ENCODE data around the gene PREX1. TPM values are rescaled to one million over a fixed set of nuclear protein-coding genes. Genes with fewer than 3 reads are reported as not detected.

PREX1 gene
- total RNA-seq, 1 donor from 2014 or later, result 20.4 TPM

DNA sequence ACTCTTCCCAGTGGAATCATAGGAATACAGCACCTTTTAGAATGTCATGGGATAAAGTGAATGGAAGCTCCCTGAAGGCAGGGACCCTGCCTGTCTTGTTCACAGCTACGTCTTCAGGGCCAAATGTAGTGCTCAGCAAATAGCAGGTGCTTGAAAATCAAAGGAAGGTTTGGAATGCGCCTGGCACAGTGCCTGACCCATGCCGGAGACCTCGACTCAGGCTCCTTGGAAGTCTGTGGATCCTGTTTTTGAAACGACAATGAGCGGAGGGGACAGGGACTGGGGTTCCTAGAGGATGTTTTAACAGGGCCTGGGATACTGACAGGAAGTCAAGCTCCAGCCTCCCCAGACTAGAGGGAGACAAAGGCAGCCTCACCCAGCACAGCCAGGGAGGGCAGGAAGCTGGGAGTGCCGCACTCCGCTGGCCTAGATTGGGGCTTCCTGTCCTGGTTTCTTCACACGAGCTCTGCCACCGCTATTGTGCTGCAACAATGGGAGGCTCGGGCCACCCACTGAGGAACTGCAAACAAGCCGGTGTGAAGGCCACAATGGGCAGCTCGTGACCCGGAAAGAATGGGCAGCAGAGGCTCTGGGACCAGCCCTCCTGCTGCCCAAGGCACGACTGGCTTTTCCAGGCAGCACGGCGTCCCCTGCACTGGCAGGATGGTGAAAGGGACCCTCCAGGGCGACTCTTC, 76.7 kb downstream of the PREX1 start:
- peaks cover 0 to 4% (median 2%) of the 10 kb centered on the region in 3 donors for H3K9me3 ChIP-seq (ENCODE audit: control insufficient read depth in 3 of 3, low read length in 3 of 3)
- H3K9ac ChIP-seq (ENCODE audit: low read depth in 1 of 3, low read length in 3 of 3), result no peak overlapping the region
- peaks cover 0 to 17% (median 13%) of the 10 kb centered on the region in 3 donors for H3K4me1 ChIP-seq (ENCODE audit: control insufficient read depth in 3 of 3, insufficient read depth in 3 of 3, low read length in 3 of 3)
- no peak overlapping the region for H3K4me3 ChIP-seq (ENCODE audit: low read length in 3 of 3)
- no peaks in the 10 kb centered on the region for H3K27me3 ChIP-seq (ENCODE audit: control insufficient read depth in 3 of 3, insufficient read depth in 3 of 3, low read length in 3 of 3)
- H3K36me3 ChIP-seq (ENCODE audit: control insufficient read depth in 3 of 3, insufficient read depth in 3 of 3, low read length in 3 of 3), result peaks cover 0 to 2% (median 0%) of the 10 kb centered on the region in 3 donors
- H3K27ac ChIP-seq (ENCODE audit: low read depth, low read length), result no peak overlapping the region

GRCh38 chr20:48750376-48750775, 77.4 kb downstream of the PREX1 start:
- Histone ChIP-seq H3K9me3 (ENCODE audit: control insufficient read depth in 3 of 3, low read length in 3 of 3) (peaks cover 0 to 2% (median under 1%) of the 10 kb centered on the region in 3 donors), H3K27me3 (ENCODE audit: control insufficient read depth in 3 of 3, insufficient read depth in 3 of 3, low read length in 3 of 3) (no peaks in the 10 kb centered on the region), H3K36me3 (ENCODE audit: control insufficient read depth in 3 of 3, insufficient read depth in 3 of 3, low read length in 3 of 3) (peaks cover 0 to 1% (median 0%) of the 10 kb centered on the region in 3 donors), H3K9ac (ENCODE audit: low read depth in 1 of 3, low read length in 3 of 3) (no peak overlapping the region), H3K27ac (ENCODE audit: low read depth, low read length) (no peak overlapping the region), H3K4me3 (ENCODE audit: low read length in 3 of 3) (no peak overlapping the region), H3K4me1 (ENCODE audit: control insufficient read depth in 3 of 3, insufficient read depth in 3 of 3, low read length in 3 of 3) (peaks cover 0 to 17% (median 13%) of the 10 kb centered on the region in 3 donors)

- peaks cover 0 to 17% (median 13%) of the 10 kb centered on the region in 3 donors for H3K4me1 ChIP-seq (ENCODE audit: control insufficient read depth in 3 of 3, insufficient read depth in 3 of 3, low read length in 3 of 3)
- H3K36me3 ChIP-seq (ENCODE audit: control insufficient read depth in 3 of 3, insufficient read depth in 3 of 3, low read length in 3 of 3), result peaks cover 0 to 2% (median 0%) of the 10 kb centered on the region in 3 donors
- no peaks in the 10 kb centered on the region for H3K9me3 ChIP-seq (ENCODE audit: control insufficient read depth in 3 of 3, low read length in 3 of 3)
- H3K4me3 ChIP-seq (ENCODE audit: low read length in 3 of 3), result no peak overlapping the region
- H3K27me3 ChIP-seq (ENCODE audit: control insufficient read depth in 3 of 3, insufficient read depth in 3 of 3, low read length in 3 of 3), result no peaks in the 10 kb centered on the region
- H3K27ac ChIP-seq (ENCODE audit: low read depth, low read length), result no peak overlapping the region
- H3K9ac ChIP-seq (ENCODE audit: low read depth in 1 of 3, low read length in 3 of 3), result no peak overlapping the region
Measured at GRCh38 chr20:48749437-48749836, 78.4 kb downstream of the PREX1 start.

DNA sequence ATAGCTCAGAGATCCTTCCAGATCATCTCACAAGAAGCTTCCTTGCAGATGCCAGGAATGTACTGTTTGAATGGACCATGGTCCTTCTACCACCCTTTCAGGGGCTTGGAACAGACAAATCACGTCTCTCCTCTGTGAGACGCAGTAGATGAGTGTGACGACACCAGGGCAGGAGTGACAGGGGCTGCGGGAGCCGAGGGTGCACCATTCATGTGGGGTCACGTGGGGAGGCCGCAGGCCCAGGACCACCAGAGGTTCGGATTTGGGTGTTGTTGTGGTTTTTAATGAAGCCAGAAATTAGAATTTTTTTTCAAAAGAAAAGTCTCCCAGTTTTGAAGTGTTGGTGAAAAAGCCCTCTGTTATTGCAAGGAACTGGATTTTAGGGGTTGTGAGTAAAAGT, 79.2 kb downstream of the PREX1 start:
- H3K27ac ChIP-seq (ENCODE audit: low read depth, low read length), result no peak overlapping the region
- no peaks in the 10 kb centered on the region for H3K27me3 ChIP-seq (ENCODE audit: control insufficient read depth in 3 of 3, insufficient read depth in 3 of 3, low read length in 3 of 3)
- no peak overlapping the region for H3K9ac ChIP-seq (ENCODE audit: low read depth in 1 of 3, low read length in 3 of 3)
- peaks cover 0 to 3% (median 2%) of the 10 kb centered on the region in 3 donors for H3K36me3 ChIP-seq (ENCODE audit: control insufficient read depth in 3 of 3, insufficient read depth in 3 of 3, low read length in 3 of 3)
- peaks cover 0 to 13% (median 13%) of the 10 kb centered on the region in 3 donors for H3K4me1 ChIP-seq (ENCODE audit: control insufficient read depth in 3 of 3, insufficient read depth in 3 of 3, low read length in 3 of 3)
- H3K4me3 ChIP-seq (ENCODE audit: low read length in 3 of 3), result no peak overlapping the region
- no peaks in the 10 kb centered on the region for H3K9me3 ChIP-seq (ENCODE audit: control insufficient read depth in 3 of 3, low read length in 3 of 3)

DNA sequence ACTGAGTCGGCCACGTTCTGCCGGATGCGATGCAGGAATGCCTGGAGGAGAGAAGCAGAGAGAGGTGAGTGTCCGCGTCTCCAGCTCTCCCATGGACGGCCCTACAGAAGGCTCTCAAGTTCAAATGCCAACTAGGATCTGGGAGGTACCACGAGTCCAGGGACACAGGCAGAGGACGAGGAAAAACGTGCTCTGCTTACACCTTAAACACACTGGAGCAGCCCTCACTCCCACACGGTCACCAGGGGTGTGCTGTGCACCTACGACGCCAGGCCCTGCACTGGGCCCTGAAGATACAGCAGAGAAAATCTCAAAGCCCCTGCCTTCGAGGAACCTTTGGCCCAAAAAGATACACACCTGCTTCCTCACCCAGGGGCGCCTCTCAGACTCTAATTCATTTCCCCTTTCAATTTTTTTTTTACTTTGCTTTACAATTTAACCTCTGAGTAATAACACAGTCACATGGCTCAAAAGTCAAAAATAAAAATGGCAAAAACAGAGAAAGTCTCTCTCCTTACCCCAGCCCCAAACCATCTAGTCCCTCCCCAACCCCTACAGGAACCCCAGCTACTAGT, 79.9 kb downstream of the PREX1 start:
- Histone ChIP-seq H3K27me3 (ENCODE audit: control insufficient read depth in 3 of 3, insufficient read depth in 3 of 3, low read length in 3 of 3) (no peaks in the 10 kb centered on the region), H3K27ac (ENCODE audit: low read depth, low read length) (no peak overlapping the region), H3K4me3 (ENCODE audit: low read length in 3 of 3) (no peak overlapping the region), H3K4me1 (ENCODE audit: control insufficient read depth in 3 of 3, insufficient read depth in 3 of 3, low read length in 3 of 3) (peaks cover 0 to 13% (median 13%) of the 10 kb centered on the region in 3 donors), H3K9me3 (ENCODE audit: control insufficient read depth in 3 of 3, low read length in 3 of 3) (no peaks in the 10 kb centered on the region), H3K9ac (ENCODE audit: low read depth in 1 of 3, low read length in 3 of 3) (no peak overlapping the region), H3K36me3 (ENCODE audit: control insufficient read depth in 3 of 3, insufficient read depth in 3 of 3, low read length in 3 of 3) (peaks cover 0 to 9% (median 2%) of the 10 kb centered on the region in 3 donors)

- no peak overlapping the region for H3K9ac ChIP-seq (ENCODE audit: low read depth in 1 of 3, low read length in 3 of 3)
- no peaks in the 10 kb centered on the region for H3K9me3 ChIP-seq (ENCODE audit: control insufficient read depth in 3 of 3, low read length in 3 of 3)
- no peaks in the 10 kb centered on the region for H3K27me3 ChIP-seq (ENCODE audit: control insufficient read depth in 3 of 3, insufficient read depth in 3 of 3, low read length in 3 of 3)
- peaks cover 0 to 6% (median 3%) of the 10 kb centered on the region in 3 donors for H3K4me1 ChIP-seq (ENCODE audit: control insufficient read depth in 3 of 3, insufficient read depth in 3 of 3, low read length in 3 of 3)
- no peak overlapping the region for H3K4me3 ChIP-seq (ENCODE audit: low read length in 3 of 3)
- peaks cover 0 to 21% (median 4%) of the 10 kb centered on the region in 3 donors for H3K36me3 ChIP-seq (ENCODE audit: control insufficient read depth in 3 of 3, insufficient read depth in 3 of 3, low read length in 3 of 3)
- no peak overlapping the region for H3K27ac ChIP-seq (ENCODE audit: low read depth, low read length)
Measured at GRCh38 chr20:48745330-48745729, 82.5 kb downstream of the PREX1 start.

DNA sequence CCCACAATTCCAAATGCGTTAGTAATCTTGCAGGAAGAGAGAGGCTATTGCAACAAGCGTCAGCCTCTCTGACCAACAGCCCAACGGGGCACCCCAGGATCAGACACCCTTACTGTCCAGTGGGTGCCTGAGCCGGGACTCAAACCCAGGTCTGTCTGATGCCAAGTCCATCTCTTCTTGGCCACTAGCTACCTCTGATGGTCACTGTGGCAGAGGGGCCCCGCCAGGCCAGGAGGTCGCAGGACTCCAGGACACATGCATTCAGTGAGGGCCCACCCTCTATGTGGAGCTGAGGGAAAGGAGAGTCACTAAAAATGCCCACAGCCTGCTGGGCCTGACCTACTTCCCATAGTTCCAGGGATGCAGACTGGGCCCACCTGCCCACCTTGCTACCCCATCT, 83.3 kb downstream of the PREX1 start:
- H3K4me3 ChIP-seq (ENCODE audit: low read length in 3 of 3), result no peak overlapping the region
- H3K4me1 ChIP-seq (ENCODE audit: control insufficient read depth in 3 of 3, insufficient read depth in 3 of 3, low read length in 3 of 3), result peaks cover 0 to 6% (median 3%) of the 10 kb centered on the region in 3 donors
- H3K27ac ChIP-seq (ENCODE audit: low read depth, low read length), result no peak overlapping the region
- no peaks in the 10 kb centered on the region for H3K9me3 ChIP-seq (ENCODE audit: control insufficient read depth in 3 of 3, low read length in 3 of 3)
- H3K36me3 ChIP-seq (ENCODE audit: control insufficient read depth in 3 of 3, insufficient read depth in 3 of 3, low read length in 3 of 3), result peaks cover 0 to 21% (median 4%) of the 10 kb centered on the region in 3 donors
- no peak overlapping the region for H3K9ac ChIP-seq (ENCODE audit: low read depth in 1 of 3, low read length in 3 of 3)
- no peaks in the 10 kb centered on the region for H3K27me3 ChIP-seq (ENCODE audit: control insufficient read depth in 3 of 3, insufficient read depth in 3 of 3, low read length in 3 of 3)

DNA sequence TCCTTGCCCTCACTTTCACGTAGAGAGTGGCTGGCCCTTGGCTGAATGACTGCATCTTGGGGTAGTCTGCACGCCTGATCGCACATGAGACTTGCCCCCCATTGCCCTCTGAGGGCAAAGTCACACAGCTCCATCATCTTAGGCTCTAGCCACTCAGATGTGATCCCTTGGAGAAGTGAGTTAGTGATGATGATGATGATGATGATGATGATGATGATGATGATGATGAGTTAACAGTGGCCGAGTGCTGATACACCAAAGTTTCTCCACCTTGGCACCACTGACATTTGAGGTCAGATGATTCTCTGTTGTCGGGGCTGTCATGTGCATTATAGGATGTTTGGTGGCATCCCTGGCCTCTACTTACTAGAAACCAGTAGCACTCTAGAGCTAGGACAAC, 84.0 kb downstream of the PREX1 start:
- H3K9me3 ChIP-seq (ENCODE audit: control insufficient read depth in 3 of 3, low read length in 3 of 3), result no peaks in the 10 kb centered on the region
- H3K9ac ChIP-seq (ENCODE audit: low read depth in 1 of 3, low read length in 3 of 3), result no peak overlapping the region
- H3K27ac ChIP-seq (ENCODE audit: low read depth, low read length), result no peak overlapping the region
- H3K36me3 ChIP-seq (ENCODE audit: control insufficient read depth in 3 of 3, insufficient read depth in 3 of 3, low read length in 3 of 3), result peaks cover 0 to 21% (median 4%) of the 10 kb centered on the region in 3 donors
- no peaks in the 10 kb centered on the region for H3K27me3 ChIP-seq (ENCODE audit: control insufficient read depth in 3 of 3, insufficient read depth in 3 of 3, low read length in 3 of 3)
- H3K4me3 ChIP-seq (ENCODE audit: low read length in 3 of 3), result no peak overlapping the region
- peaks cover 0 to 9% (median 5%) of the 10 kb centered on the region in 3 donors for H3K4me1 ChIP-seq (ENCODE audit: control insufficient read depth in 3 of 3, insufficient read depth in 3 of 3, low read length in 3 of 3)

DNA sequence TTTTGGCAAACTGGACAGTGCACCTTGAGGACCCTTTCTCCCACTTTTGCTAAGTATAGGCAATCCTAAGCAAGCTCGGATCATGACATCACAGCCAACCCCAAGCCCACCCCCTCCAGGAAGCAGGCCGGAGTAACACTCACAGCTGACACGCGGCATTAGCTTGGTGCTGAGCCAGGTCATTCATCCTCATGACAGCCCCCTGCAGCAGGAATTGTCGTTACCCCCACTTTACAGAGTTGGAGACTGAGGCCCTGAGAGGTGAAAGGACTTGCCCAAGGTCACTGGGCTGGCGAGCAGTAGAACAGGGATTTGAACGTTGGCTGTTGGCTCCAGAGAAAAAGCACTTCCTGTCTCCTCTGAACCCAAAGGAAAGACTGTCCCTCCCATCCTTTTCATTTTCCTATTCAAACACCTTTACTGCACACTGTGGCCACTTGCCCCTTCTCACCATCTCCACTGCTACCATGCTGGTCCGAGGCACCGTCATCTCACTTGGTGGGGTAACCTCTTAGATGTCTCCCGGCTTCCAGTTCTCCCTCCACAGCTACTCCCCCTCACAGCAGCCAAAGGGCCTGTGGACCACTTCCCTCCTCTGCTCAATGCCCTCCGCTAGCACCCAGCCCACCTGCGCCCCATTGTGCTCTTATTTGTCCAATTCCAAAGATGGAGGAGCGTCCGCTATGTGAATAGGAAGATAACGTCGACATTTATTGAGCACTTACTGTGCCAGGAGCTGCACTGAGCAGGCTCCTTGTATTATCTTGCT, 84.7 kb downstream of the PREX1 start:
- H3K27me3 ChIP-seq (ENCODE audit: control insufficient read depth in 3 of 3, insufficient read depth in 3 of 3, low read length in 3 of 3), result no peaks in the 10 kb centered on the region
- no peak overlapping the region for H3K27ac ChIP-seq (ENCODE audit: low read depth, low read length)
- H3K4me3 ChIP-seq (ENCODE audit: low read length in 3 of 3), result no peak overlapping the region
- peaks cover 0 to 21% (median 4%) of the 10 kb centered on the region in 3 donors for H3K36me3 ChIP-seq (ENCODE audit: control insufficient read depth in 3 of 3, insufficient read depth in 3 of 3, low read length in 3 of 3)
- no peak overlapping the region for H3K9ac ChIP-seq (ENCODE audit: low read depth in 1 of 3, low read length in 3 of 3)
- H3K9me3 ChIP-seq (ENCODE audit: control insufficient read depth in 3 of 3, low read length in 3 of 3), result no peaks in the 10 kb centered on the region
- peaks cover 4 to 16% (median 12%) of the 10 kb centered on the region in 3 donors for H3K4me1 ChIP-seq (ENCODE audit: control insufficient read depth in 3 of 3, insufficient read depth in 3 of 3, low read length in 3 of 3)

Measured in skeletal muscle tissue (tissue), 4 donors.